ENCODE measurements around the gene SIK3. TPM values are rescaled to one million over a fixed set of nuclear protein-coding genes. Genes with fewer than 3 reads are reported as not detected.

SIK3 gene
- total RNA-seq, 1 experiment from 2014 or later = 33.3 TPM

GRCh38 chr11:117045956-117046355 lies 52.3 kb downstream of the SIK3 start:
- ChIA-PET POLR2A (interaction anchor here (0.7 to 2.7 kb wide), 10 partner anchors 12 to 262 kb away, joined by 3 to 19 read pairs (median 4); partner anchors contain the start of genes PAFAH1B2 and SIK3), CTCF (interaction anchor here (0.6 to 1.1 kb wide), 3 partner anchors 8 to 53 kb away, joined by 3 read pairs; no protein-coding TSS in a partner anchor)
- Mint-ChIP-seq H3K27ac (ENCODE audit: low read depth, unreplicated experiment) (no peak overlapping the region), H3K36me3 (ENCODE audit: insufficient read depth, unreplicated experiment) (no peaks in the 10 kb centered on the region), H3K27me3 (ENCODE audit: insufficient read depth, unreplicated experiment) (no peaks in the 10 kb centered on the region), H3K4me3 (ENCODE audit: unreplicated experiment) (no peak overlapping the region), H3K9me3 (ENCODE audit: unreplicated experiment) (no peaks in the 10 kb centered on the region), H3K4me1 (ENCODE audit: insufficient read depth, unreplicated experiment) (peaks cover 23% of the 10 kb centered on the region)
- BruUV-seq (replicated peaks) = no TSS peak
- TF ChIP-seq CTCF (IDR thresholded peaks at IDR 0.05; ENCODE audit: unreplicated experiment) = no peak
- peak; percentile 84 for DNase-seq (ENCODE audit: unreplicated experiment)
- intact Hi-C loops (cut with micrococcal nuclease) = no loop called here

GRCh38 chr11:117045196-117045595 lies 53.0 kb downstream of the SIK3 start:
- Mint-ChIP-seq H3K9me3 (ENCODE audit: unreplicated experiment) (no peaks in the 10 kb centered on the region), H3K36me3 (ENCODE audit: insufficient read depth, unreplicated experiment) (no peaks in the 10 kb centered on the region), H3K4me1 (ENCODE audit: insufficient read depth, unreplicated experiment) (peaks cover 26% of the 10 kb centered on the region), H3K4me3 (ENCODE audit: unreplicated experiment) (no peak overlapping the region), H3K27me3 (ENCODE audit: insufficient read depth, unreplicated experiment) (no peaks in the 10 kb centered on the region), H3K27ac (ENCODE audit: low read depth, unreplicated experiment) (no peak overlapping the region)
- no peak for TF ChIP-seq CTCF (IDR thresholded peaks at IDR 0.05; ENCODE audit: unreplicated experiment)
- DNase-seq (ENCODE audit: unreplicated experiment) = peak; percentile 47
- intact Hi-C loops (cut with micrococcal nuclease) = no loop called here
- POLR2A ChIA-PET = interaction anchor here (0.6 to 2.7 kb wide), 12 partner anchors 13 to 99 kb away, joined by 3 to 19 read pairs (median 4); partner anchors contain the start of genes PAFAH1B2 and SIK3
- no TSS peak for BruUV-seq (replicated peaks)
- CTCF ChIA-PET = interaction anchor here (0.6 to 1.1 kb wide), 4 partner anchors 9 to 85 kb away, joined by 3 to 4 read pairs (median 3); no protein-coding TSS in a partner anchor

GRCh38 chr11:117044287-117045035 lies 53.8 kb downstream of the SIK3 start:
- CTCF ChIA-PET = interaction anchor here (0.7 to 1.0 kb wide), 3 partner anchors 29 to 84 kb away, joined by 3 to 4 read pairs (median 3); no protein-coding TSS in a partner anchor
- no peak for TF ChIP-seq CTCF (IDR thresholded peaks at IDR 0.05; ENCODE audit: unreplicated experiment)
- Mint-ChIP-seq H3K9me3 (ENCODE audit: unreplicated experiment) (no peaks in the 10 kb centered on the region), H3K4me3 (ENCODE audit: unreplicated experiment) (no peak overlapping the region), H3K4me1 (ENCODE audit: insufficient read depth, unreplicated experiment) (peaks cover 34% of the 10 kb centered on the region), H3K27me3 (ENCODE audit: insufficient read depth, unreplicated experiment) (no peaks in the 10 kb centered on the region), H3K36me3 (ENCODE audit: insufficient read depth, unreplicated experiment) (no peaks in the 10 kb centered on the region), H3K27ac (ENCODE audit: low read depth, unreplicated experiment) (peak overlapping the region; percentile 12)
- intact Hi-C loops (cut with micrococcal nuclease) = no loop called here
- DNase-seq (ENCODE audit: unreplicated experiment) = peak; percentile 11
- POLR2A ChIA-PET = interaction anchor here (0.6 to 2.7 kb wide), 9 partner anchors 14 to 100 kb away, joined by 3 to 19 read pairs (median 5); partner anchors contain the start of gene PAFAH1B2
- no TSS peak for BruUV-seq (replicated peaks)

- ChIA-PET POLR2A (interaction anchor here (0.6 kb wide), 1 partner anchor 37 kb away, joined by 4 read pairs; no protein-coding TSS in a partner anchor), CTCF (no interaction called here)
- no peaks in the 10 kb centered on the region for H3K9me3 Mint-ChIP-seq (ENCODE audit: unreplicated experiment)
These were observed 55.5 kb downstream of the SIK3 start for GRCh38 chr11:117042689-117043088.

More at GRCh38 chr11:117042689-117043088, 55.5 kb downstream of the SIK3 start:
- no peak for TF ChIP-seq CTCF (IDR thresholded peaks at IDR 0.05; ENCODE audit: unreplicated experiment)
- Mint-ChIP-seq H3K27me3 (ENCODE audit: insufficient read depth, unreplicated experiment) (no peaks in the 10 kb centered on the region), H3K36me3 (ENCODE audit: insufficient read depth, unreplicated experiment) (no peaks in the 10 kb centered on the region), H3K4me3 (ENCODE audit: unreplicated experiment) (no peak overlapping the region), H3K27ac (ENCODE audit: low read depth, unreplicated experiment) (no peak overlapping the region), H3K4me1 (ENCODE audit: insufficient read depth, unreplicated experiment) (peaks cover 38% of the 10 kb centered on the region)
- intact Hi-C loops (cut with micrococcal nuclease) = no loop called here
- no TSS peak for BruUV-seq (replicated peaks)
- no peak for DNase-seq (ENCODE audit: unreplicated experiment)
